PC-9 (cell line): Measurements from ENCODE around the gene HPDL. TPM values are rescaled to one million over a fixed set of nuclear protein-coding genes. Genes with fewer than 3 reads are reported as not detected.

Experiments used
- BruUV-seq: library from RNA; stranded (reverse); fragments of 400-500 nt; replicated peaks from 2 replicates; lab custom pipeline; 2021; lab: Mats Ljungman, UMichigan
- CTCF ChIA-PET: fragments of 300-600 bp; sonication (Branson Sonifier 250); formaldehyde crosslinking; loops from one replicate; lab custom pipeline; 2022; ENCODE audit warnings: antibody characterized with exemption; lab: Charles Lee
- POLR2A ChIA-PET: fragments of 300-600 bp; sonication (Branson Sonifier 250); formaldehyde crosslinking; loops from one replicate; lab custom pipeline; 2022; ENCODE audit warnings: antibody characterized with exemption; ENCODE audit not compliant: unreplicated experiment; lab: Charles Lee
- DNase-seq, 2 experiments: peaks; one replicate each; pipeline versions ENCODE4 v3.0.0 to v3.0.0-alpha.2; 2015 to 2022; ENCODE audit warnings: mixed read lengths in 1 of 2
- H2AFZ ChIP-seq: fragments of 200-600 bp; sonication (generic); 2 replicates; pipeline ENCODE4 v1.8.1; 2017; ENCODE audit warnings: antibody characterized with exemption
- H3F3A ChIP-seq: fragments of 200-600 bp; sonication (generic); 2 replicates; pipeline ENCODE4 v1.8.1; 2017; ENCODE audit warnings: antibody characterized with exemption, mild to moderate bottlenecking, low read depth; ENCODE audit not compliant: insufficient read depth
- H3K27ac ChIP-seq: fragments of 200-600 bp; sonication (generic); 2 replicates; pipeline ENCODE4 v1.6.1; 2016; ENCODE audit warnings: mixed run types
- H3K27me3 ChIP-seq: fragments of 200-600 bp; sonication (generic); 2 replicates; pipeline ENCODE4 v1.6.1; 2016; ENCODE audit warnings: low read depth, mixed run types; ENCODE audit not compliant: insufficient read depth
- H3K36me3 ChIP-seq: fragments of 200-600 bp; sonication (generic); 2 replicates; pipeline ENCODE4 v1.6.1; 2016; ENCODE audit warnings: low read depth, mixed run types
- H3K4me1 ChIP-seq: fragments of 200-600 bp; sonication (generic); replicated peaks from 2 replicates; pipeline ENCODE4 v1.6.1; 2016; ENCODE audit warnings: mixed run types; ENCODE audit not compliant: insufficient read depth
- H3K4me2 ChIP-seq: fragments of 200-600 bp; sonication (generic); 2 replicates; pipeline ENCODE4 v1.6.1; 2017; ENCODE audit warnings: mixed run types
- H3K4me3 ChIP-seq: fragments of 200-600 bp; sonication (generic); 2 replicates; pipeline ENCODE4 v1.6.1; 2016; ENCODE audit warnings: mixed run types
- H3K79me2 ChIP-seq: fragments of 200-600 bp; sonication (generic); 2 replicates; pipeline ENCODE4 v1.6.1; 2017; ENCODE audit warnings: low read depth, mixed run types
- H3K9me2 ChIP-seq: fragments of 200-600 bp; sonication (generic); 2 replicates; pipeline ENCODE4 v1.8.1; 2017; ENCODE audit warnings: mild to moderate bottlenecking; ENCODE audit not compliant: insufficient read depth
- H3K9me3 ChIP-seq: fragments of 200-600 bp; sonication (generic); 2 replicates; pipeline ENCODE4 v1.8.1; 2016; ENCODE audit warnings: low read depth; ENCODE audit not compliant: insufficient read depth
- H4K20me1 ChIP-seq: fragments of 200-600 bp; sonication (generic); 2 replicates; pipeline ENCODE4 v1.8.1; 2017; ENCODE audit not compliant: insufficient read depth
- CTCF ChIP-seq: fragments of 200-600 bp; sonication (generic); conservative IDR thresholded peaks from 2 replicates; pipeline ENCODE4 v1.6.1; 2017; ENCODE audit warnings: mixed run types, antibody characterized with exemption, mild to moderate bottlenecking, moderate library complexity
- EZH2 ChIP-seq: fragments of 200-600 bp; sonication (generic); IDR thresholded peaks from 2 replicates; pipeline ENCODE4 v1.8.0; 2017; ENCODE audit warnings: antibody characterized with exemption, low read depth
- intact Hi-C: fragments of 100-400 bp; cut with micrococcal nuclease; formaldehyde crosslinking; loops from one replicate; pipeline ENCODE4 v1.10.0; 2022; ENCODE audit not compliant: unreplicated experiment
- total RNA-seq: library from RNA; stranded (reverse); gene quantifications from 2 replicates; pipeline ENCODE4 v1.2.3, GENCODE V29; 2021

HPDL gene
- total RNA-seq, 1 experiment from 2014 or later: 10.4 TPM

DNA sequence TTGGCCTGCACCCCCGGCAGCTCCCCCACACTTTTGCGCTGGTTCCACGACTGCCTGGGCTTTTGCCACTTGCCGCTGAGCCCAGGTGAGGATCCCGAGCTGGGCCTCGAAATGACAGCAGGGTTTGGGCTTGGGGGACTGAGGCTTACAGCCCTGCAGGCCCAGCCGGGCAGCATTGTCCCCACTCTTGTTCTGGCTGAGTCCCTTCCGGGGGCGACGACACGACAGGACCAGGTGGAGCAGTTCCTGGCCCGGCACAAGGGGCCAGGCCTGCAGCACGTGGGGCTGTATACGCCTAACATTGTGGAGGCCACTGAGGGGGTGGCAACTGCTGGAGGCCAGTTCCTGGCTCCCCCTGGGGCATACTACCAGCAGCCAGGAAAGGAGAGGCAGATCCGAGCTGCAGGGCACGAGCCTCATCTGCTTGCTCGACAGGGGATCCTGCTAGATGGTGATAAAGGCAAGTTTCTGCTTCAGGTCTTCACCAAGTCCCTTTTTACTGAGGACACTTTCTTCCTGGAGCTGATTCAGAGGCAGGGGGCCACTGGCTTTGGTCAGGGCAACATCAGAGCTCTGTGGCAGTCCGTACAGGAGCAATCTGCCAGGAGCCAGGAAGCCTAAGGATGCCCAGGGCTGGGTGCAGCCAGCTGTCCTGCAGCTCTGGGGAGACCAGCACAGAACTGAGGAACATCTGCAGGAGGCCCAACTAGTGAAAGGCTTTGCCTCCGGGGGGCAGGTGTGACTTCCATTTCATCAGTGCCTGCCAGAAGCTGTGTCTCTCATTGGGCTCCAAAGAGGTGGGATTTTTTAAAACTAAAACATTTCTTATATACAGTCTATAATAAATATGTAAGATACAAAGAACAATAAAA lies 1.2 kb downstream of the HPDL start:
- DNase-seq: no peak
- Histone ChIP-seq H3K79me2 (peaks cover 26% of the 10 kb centered on the region), H3K9me3 (no peaks in the 10 kb centered on the region), H2AFZ (peak overlapping the region; percentile 91; the same call in 1 of the 2 replicates), H3F3A (peaks cover 34% of the 10 kb centered on the region), H3K4me1 (peaks cover 41% of the 10 kb centered on the region), H4K20me1 (no peaks in the 10 kb centered on the region), H3K9me2 (no peaks in the 10 kb centered on the region), H3K4me2 (peak overlapping the region; percentile 96), H3K4me3 (peak overlapping the region; percentile 85), H3K27me3 (no peaks in the 10 kb centered on the region), H3K36me3 (0 out of 2 replicates have a peak, but pooled peaks cover 9% of the 10 kb centered on the region), H3K27ac (peak overlapping the region; percentile 77)
- intact Hi-C loops: loop anchor here (5.0 kb wide), 1 partner anchor 854 kb away; no protein-coding TSS in a partner anchor
- ChIA-PET POLR2A (interaction anchor here (0.6 to 1.3 kb wide), 4 partner anchors 8 to 358 kb away, joined by 3 to 11 read pairs (median 4); no protein-coding TSS in a partner anchor), CTCF (interaction anchor here (1.2 kb wide), 1 partner anchor 12 kb away, joined by 3 read pairs; the partner anchor contains the start of gene TOE1)
- BruUV-seq: no TSS peak
- TF ChIP-seq CTCF: no peak
- no peak for TF ChIP-seq EZH2

DNA sequence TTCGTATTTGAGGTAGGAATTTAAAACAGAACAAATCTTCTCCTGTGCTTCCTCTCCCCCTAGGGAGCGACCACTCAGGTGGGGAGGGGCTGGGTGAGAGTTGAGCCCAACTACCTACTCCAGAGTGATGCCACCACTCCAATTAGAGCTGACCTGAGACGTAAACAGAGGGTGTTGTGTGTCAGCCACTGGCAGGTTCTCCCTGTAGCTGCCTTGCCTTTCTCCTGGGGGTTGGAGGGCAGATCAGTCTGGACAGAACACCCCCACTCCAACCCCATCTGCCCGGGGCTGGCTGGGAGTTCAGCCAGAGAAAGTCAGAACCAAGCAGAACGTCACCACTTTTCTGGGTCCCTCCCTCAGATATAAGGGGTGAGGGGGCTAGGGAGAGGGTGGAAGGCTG lies 2.0 kb downstream of the HPDL start:
- TF ChIP-seq CTCF (no peak), EZH2 (no peak)
- no peak for DNase-seq
- peaks cover 26% of the 10 kb centered on the region for H3K79me2 ChIP-seq
- no peak overlapping the region for H2AFZ ChIP-seq
- peaks cover 41% of the 10 kb centered on the region for H3K4me1 ChIP-seq
- BruUV-seq: TSS peak; percentile 11
- no peaks in the 10 kb centered on the region for H3K27me3 ChIP-seq
- peak overlapping the region; percentile 96 for H3K4me2 ChIP-seq
- intact Hi-C loops: loop anchor here (1.0 to 5.0 kb wide), 3 partner anchors 12 to 854 kb away; partner anchors contain the start of genes MUTYH and TOE1
- CTCF ChIA-PET: interaction anchor here (0.9 to 1.4 kb wide), 2 partner anchors 20 to 25 kb away, joined by 7 to 10 read pairs; no protein-coding TSS in a partner anchor
- H3K9me3 ChIP-seq: no peaks in the 10 kb centered on the region
- peaks cover 34% of the 10 kb centered on the region for H3F3A ChIP-seq
- peak overlapping the region; percentile 77 for H3K27ac ChIP-seq
- no peaks in the 10 kb centered on the region for H3K9me2 ChIP-seq
- H3K36me3 ChIP-seq: 0 out of 2 replicates have a peak, but pooled peaks cover 9% of the 10 kb centered on the region
- H4K20me1 ChIP-seq: no peaks in the 10 kb centered on the region
- peak overlapping the region; percentile 85 for H3K4me3 ChIP-seq
- POLR2A ChIA-PET: interaction anchor here (0.6 to 1.5 kb wide), 5 partner anchors 12 to 113 kb away, joined by 3 to 14 read pairs (median 4); partner anchors contain the start of genes MUTYH and TOE1

DNA sequence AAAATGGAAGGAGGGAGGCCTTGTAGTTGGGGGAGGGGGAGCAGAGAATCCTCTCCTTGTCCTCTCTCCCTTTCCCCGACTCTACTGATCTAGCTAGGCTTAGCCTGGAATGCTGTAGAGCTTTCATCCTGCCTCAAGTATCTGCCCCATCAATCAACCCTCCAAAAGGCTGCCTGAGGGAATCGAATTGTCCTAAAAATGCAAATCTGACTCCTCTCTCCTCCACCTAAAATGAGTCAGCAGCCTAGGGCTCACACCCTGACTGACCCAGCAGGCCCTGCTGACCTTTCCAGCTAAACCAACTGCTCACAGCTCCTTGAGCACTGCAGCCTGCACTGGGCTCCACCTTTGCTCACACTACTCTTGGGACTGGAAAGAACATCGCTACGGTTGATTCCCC lies 2.8 kb downstream of the HPDL start:
- Histone ChIP-seq H3K79me2 (peaks cover 28% of the 10 kb centered on the region), H3K36me3 (0 out of 2 replicates have a peak, but pooled peaks cover 9% of the 10 kb centered on the region), H3K9me2 (no peaks in the 10 kb centered on the region), H2AFZ (no peak overlapping the region), H3F3A (peaks cover 34% of the 10 kb centered on the region), H3K4me3 (peak overlapping the region; percentile 85; the same call in 1 of the 2 replicates), H3K4me2 (peak overlapping the region; percentile 96), H4K20me1 (no peaks in the 10 kb centered on the region), H3K27ac (peak overlapping the region; percentile 77), H3K27me3 (no peaks in the 10 kb centered on the region), H3K4me1 (peaks cover 42% of the 10 kb centered on the region), H3K9me3 (no peaks in the 10 kb centered on the region)
- ChIA-PET POLR2A (interaction anchor here (0.5 to 1.5 kb wide), 8 partner anchors 11 to 852 kb away, joined by 3 to 14 read pairs (median 4); partner anchors contain the start of genes MUTYH, PLK3 and TOE1), CTCF (interaction anchor here (0.6 to 1.4 kb wide), 3 partner anchors 19 to 617 kb away, joined by 7 to 16 read pairs (median 10); no protein-coding TSS in a partner anchor)
- TF ChIP-seq CTCF (no peak), EZH2 (no peak)
- BruUV-seq: no TSS peak
- intact Hi-C loops: loop anchor here (1.0 to 5.0 kb wide), 3 partner anchors 11 to 853 kb away; partner anchors contain the start of genes MUTYH and TOE1
- DNase-seq: peak; percentile 86 to 96
